IPS DF 6.9 (cell line): ENCODE results near the gene COA1.
A peak's percentile ranks its signal among the peaks of the same experiment; 100 is the strongest.
"Not testable (repeated sequence)": the region's sequence is repeated elsewhere in the genome, so short reads cannot be mapped to it uniquely, and the experiment has no call there.

Experiments used
- DNase-seq: peaks from one replicate; pipeline ENCODE4 v3.0.0-alpha.2; 2013; ENCODE audit warnings: low read depth, low spot score
- H3K27ac ChIP-seq: one replicate; pipeline ENCODE4 v1.5.1; 2013; ENCODE audit warnings: low read length, control low read depth
- H3K27me3 ChIP-seq: 2 replicates; pipeline ENCODE4 v1.6.1; 2013; ENCODE audit warnings: mild to moderate bottlenecking, low read length; ENCODE audit not compliant: control insufficient read depth, insufficient read depth
- H3K36me3 ChIP-seq: 2 replicates; pipeline ENCODE4 v1.6.1; 2013; ENCODE audit warnings: low read length; ENCODE audit not compliant: control insufficient read depth, insufficient read depth
- H3K4me1 ChIP-seq: 2 replicates; pipeline ENCODE4 v1.6.1; 2013; ENCODE audit warnings: low read length; ENCODE audit not compliant: control insufficient read depth, insufficient read depth
- H3K4me3 ChIP-seq: 2 replicates; pipeline ENCODE4 v1.5.1; 2013; ENCODE audit warnings: mild to moderate bottlenecking, low read length
- H3K9me3 ChIP-seq: 2 replicates; pipeline ENCODE4 v1.6.1; 2013; ENCODE audit warnings: low read length, inconsistent platforms; ENCODE audit not compliant: control insufficient read depth, insufficient read depth
- WGBS: extraction: QIAGEN DNeasy Blood & Tissue Kit; methylation state at CpG from one replicate; pipeline ENCODE4 v1.1.7; 2013; ENCODE audit warnings: mixed read lengths, missing lambda C conversion rate; ENCODE audit not compliant: insufficient read length, insufficient coverage; 5-methylcytosine and 5-hydroxymethylcytosine counted together

Gene COA1, protein sequence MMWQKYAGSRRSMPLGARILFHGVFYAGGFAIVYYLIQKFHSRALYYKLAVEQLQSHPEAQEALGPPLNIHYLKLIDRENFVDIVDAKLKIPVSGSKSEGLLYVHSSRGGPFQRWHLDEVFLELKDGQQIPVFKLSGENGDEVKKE

GRCh38 chr7:43729214-43729923 is at the start of gene COA1:
Gene COA1, minus strand, starts transcription at chr7:43729523. Its CDS starts 80,909 bp downstream, at chr7:43648614.
- H3K4me3 ChIP-seq: peak within 1 kb of the TSS; percentile 98
- DNase-seq: peak; percentile 67
- no peaks in the 10 kb centered on the region; the same call in 1 of the 2 replicates for H3K4me1 ChIP-seq
- H3K36me3 ChIP-seq: no peaks in the 10 kb centered on the region
- no peaks in the 10 kb centered on the region for H3K27me3 ChIP-seq
- no peaks in the 10 kb centered on the region for H3K9me3 ChIP-seq
- no CpG with 5 or more reads among the region's 66 CpGs for WGBS
- no peak within 1 kb of the TSS for H3K27ac ChIP-seq

DNA sequence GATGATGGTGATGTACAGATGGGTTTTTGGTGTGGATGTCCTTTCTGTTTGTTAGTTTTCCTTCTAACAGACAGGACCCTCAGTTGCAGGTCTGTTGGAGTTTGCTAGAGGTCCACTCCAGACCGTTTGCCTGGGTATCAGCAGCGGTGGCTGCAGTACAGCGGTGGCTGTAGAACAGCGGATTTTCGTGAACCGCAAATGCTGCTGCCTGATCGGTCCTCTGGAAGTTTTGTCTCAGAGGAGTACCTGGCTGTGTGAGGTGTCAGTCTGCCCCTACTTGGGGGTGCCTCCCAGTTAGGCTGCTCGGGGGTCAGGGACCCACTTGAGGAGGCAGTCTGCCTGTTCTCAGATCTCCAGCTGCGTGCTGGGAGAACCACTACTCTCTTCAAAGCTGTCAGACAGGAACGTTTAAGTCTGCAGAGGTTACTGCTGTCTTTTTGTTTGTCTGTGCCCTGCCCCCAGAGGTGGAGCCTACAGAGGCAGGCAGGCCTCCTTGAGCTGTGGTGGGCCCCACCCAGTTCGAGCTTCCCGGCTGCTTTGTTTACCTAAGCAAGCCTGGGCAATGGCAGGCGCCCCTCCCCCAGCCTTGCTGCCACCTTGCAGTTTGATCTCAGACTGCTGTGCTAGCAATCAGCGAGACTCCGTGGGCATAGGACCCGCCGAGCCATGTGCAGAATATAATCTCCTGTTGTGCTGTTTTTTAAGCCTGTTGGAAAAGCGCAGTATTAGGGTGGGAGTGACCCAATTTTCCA is 49.1 kb upstream of the COA1 start:
- not testable (repeated sequence) for H3K27me3 ChIP-seq, H3K9me3 ChIP-seq, H3K36me3 ChIP-seq, H3K27ac ChIP-seq, H3K4me3 ChIP-seq, DNase-seq, H3K4me1 ChIP-seq
- WGBS: no CpG with 5 or more reads among the region's 18 CpGs

DNA sequence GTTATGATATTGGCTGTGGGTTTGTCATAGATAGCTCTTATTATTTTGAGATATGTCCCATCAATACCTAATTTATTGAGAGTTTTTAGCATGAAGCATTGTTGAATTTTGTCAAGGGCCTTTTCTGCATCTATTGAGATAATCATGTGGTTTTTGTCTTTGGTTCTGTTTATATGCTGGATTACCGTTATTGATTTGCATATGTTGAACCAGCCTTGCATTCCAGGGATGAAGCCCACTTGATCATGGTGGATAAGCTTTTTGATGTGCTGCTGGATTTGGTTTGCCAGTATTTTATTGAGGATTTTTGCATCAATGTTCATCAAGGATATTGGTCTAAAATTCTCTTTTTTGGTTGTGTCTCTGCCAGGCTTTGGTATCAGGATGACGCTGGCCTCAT is 45.9 kb upstream of the COA1 start:
- DNase-seq, H3K36me3 ChIP-seq, H3K9me3 ChIP-seq, H3K27me3 ChIP-seq, H3K27ac ChIP-seq, H3K4me1 ChIP-seq, H3K4me3 ChIP-seq: not testable (repeated sequence)
- WGBS: no CpG with 5 or more reads among the region's 2 CpGs

GRCh38 chr7:43773268-43773667 is 43.9 kb upstream of the COA1 start:
- H3K4me1 ChIP-seq, H3K36me3 ChIP-seq, H3K27ac ChIP-seq, H3K9me3 ChIP-seq, DNase-seq, H3K4me3 ChIP-seq, H3K27me3 ChIP-seq: not testable (repeated sequence)
- WGBS: no CpG with 5 or more reads among the region's 6 CpGs

- no peaks in the 10 kb centered on the region for H3K27me3 ChIP-seq
- H3K9me3 ChIP-seq: no peaks in the 10 kb centered on the region
- no peak overlapping the region for H3K4me3 ChIP-seq
- H3K27ac ChIP-seq: no peak overlapping the region
- no peaks in the 10 kb centered on the region for H3K36me3 ChIP-seq
- DNase-seq: no peak
- no CpG with 5 or more reads among the region's 3 CpGs for WGBS
- no peaks in the 10 kb centered on the region for H3K4me1 ChIP-seq
Measured at GRCh38 chr7:43771573-43771972, 42.2 kb upstream of the COA1 start.

DNA sequence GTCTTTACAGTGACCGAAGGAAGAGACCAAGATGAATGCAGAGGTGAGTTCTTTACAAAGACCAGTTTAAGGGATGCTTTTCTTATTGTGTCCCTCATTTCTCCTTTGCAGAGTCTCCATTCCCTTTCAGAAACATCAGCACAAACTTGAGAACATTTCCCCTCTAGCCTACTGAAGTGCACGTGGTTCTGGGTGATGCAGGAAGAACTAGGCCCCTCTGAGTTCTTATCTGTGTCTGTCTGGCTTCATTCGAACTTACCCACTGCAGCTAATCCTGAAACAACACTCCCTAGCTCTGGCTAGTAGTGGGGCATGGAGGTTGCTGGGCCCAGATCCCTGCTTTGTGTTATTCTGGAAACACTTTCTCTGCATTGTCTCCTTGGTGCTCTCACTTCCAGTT is 41.8 kb upstream of the COA1 start:
- Histone ChIP-seq H3K4me3 (no peak overlapping the region), H3K27ac (no peak overlapping the region), H3K4me1 (no peaks in the 10 kb centered on the region), H3K36me3 (no peaks in the 10 kb centered on the region), H3K27me3 (no peaks in the 10 kb centered on the region), H3K9me3 (no peaks in the 10 kb centered on the region)
- WGBS: no CpG with 5 or more reads among the region's 3 CpGs
- DNase-seq: no peak

GRCh38 chr7:43769791-43770465 is 40.6 kb upstream of the COA1 start:
- Histone ChIP-seq H3K9me3 (no peaks in the 10 kb centered on the region), H3K27ac (no peak overlapping the region), H3K36me3 (no peaks in the 10 kb centered on the region), H3K27me3 (no peaks in the 10 kb centered on the region), H3K4me3 (no peak overlapping the region), H3K4me1 (no peaks in the 10 kb centered on the region)
- DNase-seq: no peak
- no CpG with 5 or more reads among the region's 10 CpGs for WGBS

DNA sequence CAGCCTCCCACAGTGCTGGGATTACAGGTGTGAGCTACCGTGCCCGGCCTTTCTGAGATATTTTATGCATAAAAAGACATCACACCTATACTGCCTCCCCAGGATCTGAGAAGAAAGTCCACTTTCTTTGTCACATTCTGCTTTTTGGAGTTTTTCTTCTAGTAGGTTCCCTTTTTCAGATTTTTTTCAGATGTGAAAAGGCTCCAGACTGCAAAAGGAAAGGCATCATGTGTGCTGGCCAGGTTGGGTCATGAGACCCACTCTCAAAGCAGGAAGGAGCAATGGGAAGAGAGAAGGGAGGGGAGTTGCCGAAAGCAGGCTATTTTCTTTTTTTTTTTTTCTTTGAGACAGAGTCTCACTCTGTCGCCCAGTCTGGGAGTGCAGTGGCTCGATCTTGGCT is 40.0 kb upstream of the COA1 start:
- WGBS: no CpG with 5 or more reads among the region's 5 CpGs
- no peaks in the 10 kb centered on the region for H3K9me3 ChIP-seq
- no peaks in the 10 kb centered on the region for H3K36me3 ChIP-seq
- H3K27ac ChIP-seq: no peak overlapping the region
- H3K4me1 ChIP-seq: peaks cover 2% of the 10 kb centered on the region; the same call in 1 of the 2 replicates
- no peaks in the 10 kb centered on the region for H3K27me3 ChIP-seq
- no peak overlapping the region for H3K4me3 ChIP-seq
- DNase-seq: no peak

DNA sequence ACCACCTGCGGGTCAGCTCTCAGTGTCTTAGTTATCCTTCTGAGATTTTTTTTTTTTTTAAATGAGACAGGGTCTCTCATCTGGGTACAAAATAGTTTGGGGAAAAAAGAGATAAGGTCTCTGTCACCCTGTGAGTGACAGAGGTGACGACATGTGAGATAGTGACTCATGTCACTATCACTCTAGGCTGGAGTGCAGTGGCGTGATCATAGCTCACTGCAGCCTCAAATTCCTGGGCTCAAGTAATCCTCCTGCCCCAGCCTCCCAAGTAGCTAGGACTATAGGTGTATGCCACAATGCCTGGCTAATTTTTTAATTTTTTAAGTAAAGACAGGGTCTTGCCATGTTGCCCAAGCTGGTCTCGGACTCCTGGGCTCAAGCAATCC is 39.6 kb upstream of the COA1 start:
- Histone ChIP-seq H3K4me1 (peaks cover 2% of the 10 kb centered on the region; the same call in 1 of the 2 replicates), H3K27ac (no peak overlapping the region), H3K4me3 (no peak overlapping the region), H3K9me3 (no peaks in the 10 kb centered on the region), H3K27me3 (no peaks in the 10 kb centered on the region), H3K36me3 (no peaks in the 10 kb centered on the region)
- WGBS: no CpG with 5 or more reads among the region's 4 CpGs
- DNase-seq: no peak

GRCh38 chr7:43768201-43768886 is 39.0 kb upstream of the COA1 start:
- H3K4me3 ChIP-seq: no peak overlapping the region
- no peaks in the 10 kb centered on the region for H3K27me3 ChIP-seq
- no peak for DNase-seq
- no CpG with 5 or more reads among the region's 9 CpGs for WGBS
- no peak overlapping the region for H3K27ac ChIP-seq
- no peaks in the 10 kb centered on the region for H3K36me3 ChIP-seq
- no peaks in the 10 kb centered on the region for H3K9me3 ChIP-seq
- peaks cover 2% of the 10 kb centered on the region; the same call in 1 of the 2 replicates for H3K4me1 ChIP-seq
